GM12865 (cell line): ENCODE results near the gene CTCF.

Source experiments
- DNase-seq: peaks from one replicate; pipeline ENCODE4 v3.0.0; 2010; ENCODE audit warnings: low read depth
- H3K4me3 ChIP-seq: 2 replicates; pipeline ENCODE4 v1.5.1; 2011; ENCODE audit warnings: mild to moderate bottlenecking, low read depth, low read length, control low read depth
- CTCF ChIP-seq: IDR thresholded peaks from 2 replicates; pipeline ENCODE4 v1.5.1; 2011; ENCODE audit warnings: low read length, control low read depth, low read depth, inconsistent platforms; ENCODE audit not compliant: insufficient read depth; ENCODE audit errors: missing control alignments

CTCF gene

GRCh38 chr16:67679935-67680897, 117.9 kb downstream of the CTCF start:
- H3K4me3 ChIP-seq = no peak overlapping the region
- TF ChIP-seq CTCF = no peak
- DNase-seq = no peak

- no peak for DNase-seq
- TF ChIP-seq CTCF = no peak
- no peak overlapping the region for H3K4me3 ChIP-seq
Observed at GRCh38 chr16:67683767-67684166, 121.4 kb downstream of the CTCF start.

- no peak for DNase-seq
- no peak overlapping the region for H3K4me3 ChIP-seq
- no peak for TF ChIP-seq CTCF
Observed at GRCh38 chr16:67685388-67686112, 123.2 kb downstream of the CTCF start.
